Lung (tissue), 12 donors: Measurements from ENCODE around the gene TGFB2. TPM values are rescaled to one million over a fixed set of nuclear protein-coding genes. Genes with fewer than 3 reads are reported as not detected.

Source experiments
- ATAC-seq: fragments of 200-7000 bp; cut with Tn5 transposase; one replicate; pipeline ENCODE4 v1.9.1; 2020; ENCODE audit warnings: moderate number of reproducible peaks; ENCODE audit not compliant: insufficient read depth, low FRiP score
- DNase-seq, 3 donors: peaks; one replicate each; pipeline ENCODE4 v3.0.0-alpha.2; 2013 to 2017
- H3K27ac ChIP-seq, 2 donors: one replicate each; pipeline ENCODE4 v1.5.1; 2013; ENCODE audit warnings: mild to moderate bottlenecking in 2 of 2, moderate library complexity in 2 of 2, control low read depth in 1 of 2, inconsistent platforms in 1 of 2, low read depth in 1 of 2, low read length in 1 of 2
- H3K27me3 ChIP-seq, 3 donors: one replicate each; pipeline ENCODE4 v1.5.1; 2013; ENCODE audit warnings: low read length in 2 of 3; ENCODE audit not compliant: control insufficient read depth in 3 of 3, insufficient read depth in 3 of 3
- H3K36me3 ChIP-seq, 4 donors: one replicate each; pipeline ENCODE4 v1.5.1; 2013; ENCODE audit warnings: low read length in 4 of 4, mild to moderate bottlenecking in 1 of 4, moderate library complexity in 1 of 4; ENCODE audit not compliant: control insufficient read depth in 4 of 4, insufficient read depth in 4 of 4
- H3K4me1 ChIP-seq, 5 donors: one replicate each; pipeline ENCODE4 v1.5.1; 2013; ENCODE audit warnings: low read length in 5 of 5, mild to moderate bottlenecking in 2 of 5, moderate library complexity in 1 of 5; ENCODE audit not compliant: control insufficient read depth in 5 of 5, insufficient read depth in 5 of 5
- H3K4me3 ChIP-seq: one replicate; pipeline ENCODE4 v1.5.1; 2013; ENCODE audit warnings: mild to moderate bottlenecking, control low read depth, moderate library complexity
- H3K9ac ChIP-seq, 2 donors: one replicate each; pipeline ENCODE4 v1.5.1; 2013; ENCODE audit warnings: low read length in 2 of 2, control low read depth in 1 of 2; ENCODE audit not compliant: insufficient read depth in 1 of 2
- H3K9me3 ChIP-seq, 4 donors: one replicate each; pipeline ENCODE4 v1.5.1; 2013; ENCODE audit warnings: low read length in 3 of 4, mild to moderate bottlenecking in 1 of 4, moderate library complexity in 1 of 4; ENCODE audit not compliant: control insufficient read depth in 4 of 4, insufficient read depth in 3 of 4
- WGBS, 2 donors: extraction: QIAGEN DNeasy Blood & Tissue Kit; methylation state at CpG; one replicate each; pipeline ENCODE4 v1.1.7; 2013; 5-methylcytosine and 5-hydroxymethylcytosine counted together
- polyA plus RNA-seq, 2 donors: library from polyadenylated mRNA; stranded (reverse); fragments of 200-250 nt; gene quantifications; one replicate each; pipeline ENCODE4 v1.2.1, GENCODE V29; 2013
- total RNA-seq, 2 donors: library from RNA; depleted of rRNA in 1 of 2; stranded (reverse); fragments of >200 nt in 1 of 2; gene quantifications; one replicate each; pipeline ENCODE4 v1.2.1, GENCODE V29; 2014 to 2021
- TF ChIP-seq, protein P1 (sequence below): IDR thresholded peaks from 2 replicates; pipeline ENCODE4 v1.5.1; 2012; ENCODE audit warnings: mild to moderate bottlenecking; ENCODE audit errors: control extremely low read depth, extremely low read depth
- donor health status: control.
- donor health status: control.
- donor health status: Bipolar disorder and iron deficiency.
- donor health status: healthy.
- donor health status: DM: yes; HTN: yes; CAD: no.

TGFB2 gene
- total and polyA plus RNA-seq, 4 donors: 1.9 to 53.7 (median 3.8) TPM

DNA sequence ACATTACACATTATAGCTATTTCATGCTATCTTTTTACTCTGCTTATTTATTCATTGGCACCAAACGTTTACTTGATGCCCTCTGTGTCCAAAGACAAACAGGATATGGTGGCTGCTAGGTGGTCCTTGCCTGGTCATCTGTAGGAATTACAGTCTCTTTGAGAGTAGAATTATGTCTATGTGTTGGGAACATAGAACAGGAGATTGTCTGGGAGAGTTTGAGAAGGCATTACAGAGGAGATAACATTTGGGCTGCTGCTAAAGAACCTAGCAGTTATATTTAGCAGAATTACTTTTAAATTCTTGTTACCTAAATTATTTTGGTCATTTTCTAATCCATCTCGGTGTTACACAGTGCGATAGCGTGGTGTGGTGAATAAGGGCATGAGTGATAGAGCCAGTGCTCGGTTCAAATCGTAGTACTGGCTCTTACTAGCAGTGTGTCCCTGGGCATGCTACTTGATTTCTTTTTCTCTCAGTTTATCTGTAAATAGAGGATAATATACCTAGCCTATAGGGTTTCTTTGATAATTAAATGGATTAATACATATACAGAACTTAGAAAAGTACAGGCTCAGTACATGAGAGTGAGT is 39.6 kb upstream of the TGFB2 start:
- H3K27ac ChIP-seq: peak overlapping the region in 1 of 2 donors; percentile 40
- WGBS, 2 donors: 92 to 93% methylated on average over 6 of the region's 6 CpGs
- H3K9ac ChIP-seq: no peak overlapping the region
- TF ChIP-seq, protein P1, sequence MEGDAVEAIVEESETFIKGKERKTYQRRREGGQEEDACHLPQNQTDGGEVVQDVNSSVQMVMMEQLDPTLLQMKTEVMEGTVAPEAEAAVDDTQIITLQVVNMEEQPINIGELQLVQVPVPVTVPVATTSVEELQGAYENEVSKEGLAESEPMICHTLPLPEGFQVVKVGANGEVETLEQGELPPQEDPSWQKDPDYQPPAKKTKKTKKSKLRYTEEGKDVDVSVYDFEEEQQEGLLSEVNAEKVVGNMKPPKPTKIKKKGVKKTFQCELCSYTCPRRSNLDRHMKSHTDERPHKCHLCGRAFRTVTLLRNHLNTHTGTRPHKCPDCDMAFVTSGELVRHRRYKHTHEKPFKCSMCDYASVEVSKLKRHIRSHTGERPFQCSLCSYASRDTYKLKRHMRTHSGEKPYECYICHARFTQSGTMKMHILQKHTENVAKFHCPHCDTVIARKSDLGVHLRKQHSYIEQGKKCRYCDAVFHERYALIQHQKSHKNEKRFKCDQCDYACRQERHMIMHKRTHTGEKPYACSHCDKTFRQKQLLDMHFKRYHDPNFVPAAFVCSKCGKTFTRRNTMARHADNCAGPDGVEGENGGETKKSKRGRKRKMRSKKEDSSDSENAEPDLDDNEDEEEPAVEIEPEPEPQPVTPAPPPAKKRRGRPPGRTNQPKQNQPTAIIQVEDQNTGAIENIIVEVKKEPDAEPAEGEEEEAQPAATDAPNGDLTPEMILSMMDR: no peak
- H3K9me3 ChIP-seq: peaks cover 0 to 2% (median 0%) of the 10 kb centered on the region in 4 donors
- no peak for ATAC-seq
- peaks cover 0 to 11% (median 5%) of the 10 kb centered on the region in 4 donors for H3K36me3 ChIP-seq
- no peak overlapping the region for H3K4me3 ChIP-seq
- no peaks in the 10 kb centered on the region for H3K27me3 ChIP-seq
- DNase-seq: no peak
- peaks cover 3 to 13% (median 4%) of the 10 kb centered on the region in 5 donors for H3K4me1 ChIP-seq

DNA sequence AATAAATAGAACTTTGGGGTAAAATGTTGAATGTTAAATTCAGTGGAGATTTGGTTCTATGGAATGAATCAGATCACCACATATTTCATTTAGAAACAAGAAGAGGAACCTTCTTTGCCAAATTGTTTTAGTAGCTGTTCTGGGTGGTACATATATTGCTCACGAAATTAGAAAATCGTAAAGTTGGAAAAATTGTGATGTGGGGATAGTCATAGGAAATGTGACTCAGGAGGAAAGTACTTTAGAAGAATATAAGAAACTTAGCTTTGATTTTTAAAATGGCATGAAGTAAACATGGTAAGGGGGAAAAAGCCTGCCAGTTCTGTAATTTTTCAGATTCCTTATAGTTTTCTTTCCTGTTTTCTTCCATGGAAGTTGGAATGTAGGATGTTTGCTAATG is 32.6 kb upstream of the TGFB2 start:
- Histone ChIP-seq H3K4me1 (no peaks in the 10 kb centered on the region), H3K9ac (no peak overlapping the region), H3K36me3 (peaks cover 0 to 9% (median 3%) of the 10 kb centered on the region in 4 donors), H3K9me3 (no peaks in the 10 kb centered on the region), H3K4me3 (no peak overlapping the region), H3K27me3 (no peaks in the 10 kb centered on the region), H3K27ac (no peak overlapping the region)
- WGBS, 2 donors: 95 to 98% methylated on average over 2 of the region's 2 CpGs
- TF ChIP-seq, protein P1: no peak
- DNase-seq (no peak), ATAC-seq (no peak)

DNA sequence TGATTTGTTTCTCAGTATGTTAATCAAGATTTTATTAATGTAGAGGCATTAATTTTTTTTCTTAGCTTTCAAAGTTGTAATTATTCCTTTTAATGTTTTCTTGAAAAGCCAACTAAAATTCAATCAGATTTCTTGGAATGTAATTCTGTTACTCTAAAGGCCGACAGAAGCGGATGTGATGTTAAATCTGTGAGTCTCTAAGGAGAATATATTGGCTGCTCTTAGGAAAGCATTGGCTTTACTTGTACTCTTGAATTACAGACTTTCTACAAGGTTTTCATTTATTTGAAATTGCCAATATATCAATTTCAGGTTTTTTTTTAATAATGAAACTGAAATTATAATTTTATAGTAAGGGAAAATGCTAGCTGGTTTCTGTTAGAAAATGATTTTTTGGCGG is 30.8 kb upstream of the TGFB2 start:
- Histone ChIP-seq H3K27me3 (no peaks in the 10 kb centered on the region), H3K27ac (no peak overlapping the region), H3K36me3 (peaks cover 0 to 6% (median 3%) of the 10 kb centered on the region in 4 donors), H3K4me3 (no peak overlapping the region), H3K9me3 (no peaks in the 10 kb centered on the region), H3K4me1 (no peaks in the 10 kb centered on the region), H3K9ac (no peak overlapping the region)
- DNase-seq (no peak), ATAC-seq (no peak)
- WGBS, 2 donors: 94 to 96% methylated on average over 3 of the region's 3 CpGs
- TF ChIP-seq, protein P1: no peak

DNA sequence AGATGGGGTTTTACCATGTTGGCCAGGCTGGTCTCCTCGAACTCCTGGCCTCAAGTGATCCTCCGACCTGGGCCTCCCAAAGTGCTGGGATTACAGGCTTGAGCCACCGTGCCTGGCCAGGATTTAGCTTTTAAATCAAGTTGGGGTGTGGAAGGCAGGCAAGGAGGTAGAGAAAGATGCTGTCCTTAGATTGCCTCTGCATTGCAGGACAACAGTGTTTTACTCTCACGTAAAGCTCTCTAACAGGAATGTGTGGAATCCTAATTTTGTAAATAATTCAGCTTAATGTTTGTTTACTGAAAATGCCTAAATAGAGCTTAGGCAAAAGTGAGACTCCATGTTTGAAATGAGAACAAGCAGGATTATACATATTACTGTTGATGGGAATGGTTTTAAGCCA is 29.5 kb upstream of the TGFB2 start:
- Histone ChIP-seq H3K27me3 (no peaks in the 10 kb centered on the region), H3K4me3 (no peak overlapping the region), H3K4me1 (no peaks in the 10 kb centered on the region), H3K9ac (no peak overlapping the region), H3K36me3 (peaks cover 0 to 6% (median 2%) of the 10 kb centered on the region in 4 donors), H3K9me3 (no peaks in the 10 kb centered on the region), H3K27ac (no peak overlapping the region)
- no peak for DNase-seq
- TF ChIP-seq, protein P1: no peak
- WGBS, 2 donors: 86 to 94% methylated on average over 4 of the region's 4 CpGs
- ATAC-seq: no peak
